HEK293T (cell line): ENCODE results near the gene IER3.

Experiments
- SP1 ChIP-seq: fragments of 450-650 bp; IDR thresholded peaks from 2 replicates; pipeline ENCODE4 v1.6.1; 2017
- ZNF384 ChIP-seq: fragments of 450-650 bp; IDR thresholded peaks from 2 replicates; pipeline ENCODE4 v1.6.1; 2016

DNA sequence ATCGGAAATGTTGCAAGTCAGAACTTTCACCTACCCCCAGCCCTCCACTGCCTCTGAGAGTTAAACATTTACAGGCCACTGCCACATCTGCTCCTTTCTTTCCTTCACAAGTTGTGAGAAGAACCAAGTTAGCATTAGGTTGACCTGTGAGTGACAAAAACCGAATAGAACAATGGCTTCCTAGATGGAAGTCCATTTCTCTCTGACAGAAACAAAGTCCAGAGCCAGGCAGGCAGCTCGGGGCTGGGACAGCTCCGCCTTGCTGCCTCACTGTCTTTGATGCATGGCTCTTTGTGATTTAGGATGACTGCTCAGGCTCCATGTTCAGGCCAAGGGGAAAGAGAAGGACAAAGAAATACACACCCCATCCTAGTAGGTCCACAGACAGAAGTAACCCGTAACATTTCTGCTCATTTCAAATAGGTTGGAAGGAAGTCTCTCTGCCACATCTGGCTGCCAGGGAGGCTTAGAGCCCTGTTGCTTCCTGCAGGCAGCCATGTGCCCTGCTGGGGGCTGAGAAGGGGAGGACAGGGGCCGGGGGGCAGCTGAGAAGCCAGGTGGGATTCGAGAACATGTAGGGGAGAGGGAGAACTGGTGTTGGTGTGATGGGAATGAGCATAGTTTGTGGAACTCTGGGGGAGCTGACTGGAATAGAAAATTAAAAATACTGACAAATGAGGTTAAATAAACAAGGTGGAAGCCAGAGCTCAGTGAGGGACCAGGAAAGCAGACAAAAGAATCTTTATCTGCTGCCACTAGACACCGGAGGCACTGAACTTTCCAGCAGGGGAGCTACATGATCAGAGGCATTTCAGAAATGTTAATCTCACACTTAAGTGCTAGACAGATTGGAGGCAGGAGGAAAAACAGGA lies 19.5 kb upstream of the IER3 start:
- no peak for TF ChIP-seq ZNF384
- no peak for TF ChIP-seq SP1
